Measurements from ENCODE around the gene MBD6.

MBD6 gene

GRCh38 chr12:57522887-57523705 lies 472 bp downstream of the MBD6 start:
- TF ChIP-seq, protein P1, sequence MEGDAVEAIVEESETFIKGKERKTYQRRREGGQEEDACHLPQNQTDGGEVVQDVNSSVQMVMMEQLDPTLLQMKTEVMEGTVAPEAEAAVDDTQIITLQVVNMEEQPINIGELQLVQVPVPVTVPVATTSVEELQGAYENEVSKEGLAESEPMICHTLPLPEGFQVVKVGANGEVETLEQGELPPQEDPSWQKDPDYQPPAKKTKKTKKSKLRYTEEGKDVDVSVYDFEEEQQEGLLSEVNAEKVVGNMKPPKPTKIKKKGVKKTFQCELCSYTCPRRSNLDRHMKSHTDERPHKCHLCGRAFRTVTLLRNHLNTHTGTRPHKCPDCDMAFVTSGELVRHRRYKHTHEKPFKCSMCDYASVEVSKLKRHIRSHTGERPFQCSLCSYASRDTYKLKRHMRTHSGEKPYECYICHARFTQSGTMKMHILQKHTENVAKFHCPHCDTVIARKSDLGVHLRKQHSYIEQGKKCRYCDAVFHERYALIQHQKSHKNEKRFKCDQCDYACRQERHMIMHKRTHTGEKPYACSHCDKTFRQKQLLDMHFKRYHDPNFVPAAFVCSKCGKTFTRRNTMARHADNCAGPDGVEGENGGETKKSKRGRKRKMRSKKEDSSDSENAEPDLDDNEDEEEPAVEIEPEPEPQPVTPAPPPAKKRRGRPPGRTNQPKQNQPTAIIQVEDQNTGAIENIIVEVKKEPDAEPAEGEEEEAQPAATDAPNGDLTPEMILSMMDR (IDR thresholded peaks at IDR 0.05; ENCODE audit: low read depth, low read length): no peak
- Histone ChIP-seq H3K27ac (peak overlapping the region; percentile 99), H3K9me3 (ENCODE audit: severe bottlenecking) (no peaks in the 10 kb centered on the region), H3K27me3 (ENCODE audit: insufficient read depth, low read depth, severe bottlenecking) (no peaks in the 10 kb centered on the region), H3K36me3 (peaks cover 63% of the 10 kb centered on the region), H3K4me3 (ENCODE audit: low read depth, low read length) (peak overlapping the region; percentile 59)
- peak; percentile 67 for DNase-seq

GRCh38 chr12:57523706-57524614 lies 1.3 kb downstream of the MBD6 start:
- TF ChIP-seq, protein P1 (IDR thresholded peaks at IDR 0.05; ENCODE audit: low read depth, low read length): no peak
- DNase-seq: no peak
- Histone ChIP-seq H3K4me3 (ENCODE audit: low read depth, low read length) (peak overlapping the region; percentile 59), H3K9me3 (ENCODE audit: severe bottlenecking) (no peaks in the 10 kb centered on the region), H3K36me3 (peaks cover 62% of the 10 kb centered on the region), H3K27ac (peak overlapping the region; percentile 99), H3K27me3 (ENCODE audit: insufficient read depth, low read depth, severe bottlenecking) (no peaks in the 10 kb centered on the region)

DNA sequence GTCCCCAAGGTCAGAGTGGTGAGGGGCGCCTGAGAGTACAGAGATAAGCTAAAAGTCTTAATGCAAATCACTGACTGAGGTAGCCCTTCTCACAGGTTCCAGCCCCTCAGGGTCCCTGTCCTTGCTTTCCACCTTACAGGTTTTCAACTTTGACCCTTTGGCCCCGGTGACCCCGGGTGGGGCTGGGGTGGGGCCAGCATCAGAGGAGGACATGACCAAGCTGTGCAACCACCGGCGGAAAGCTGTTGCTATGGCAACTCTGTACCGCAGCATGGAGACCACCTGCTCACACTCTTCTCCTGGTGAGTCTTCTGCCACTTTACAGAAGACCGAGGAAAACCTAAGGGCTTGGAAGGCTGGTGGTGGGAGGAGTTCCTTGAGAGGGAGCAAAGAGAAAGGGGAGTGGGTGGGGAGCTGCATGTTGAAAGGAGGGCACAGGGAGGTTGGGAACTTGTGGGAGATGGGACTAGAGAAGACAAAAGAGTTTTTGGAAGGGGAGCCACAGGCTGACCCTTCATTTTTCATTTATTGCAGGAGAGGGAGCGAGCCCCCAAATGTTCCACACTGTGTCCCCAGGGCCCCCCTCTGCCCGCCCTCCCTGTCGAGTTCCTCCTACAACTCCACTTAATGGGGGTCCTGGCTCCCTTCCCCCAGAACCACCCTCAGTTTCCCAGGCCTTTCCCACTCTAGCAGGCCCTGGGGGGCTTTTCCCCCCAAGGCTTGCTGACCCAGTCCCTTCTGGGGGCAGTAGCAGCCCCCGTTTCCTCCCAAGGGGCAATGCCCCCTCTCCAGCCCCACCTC lies 2.4 kb downstream of the MBD6 start:
- H3K36me3 ChIP-seq: peaks cover 60% of the 10 kb centered on the region
- TF ChIP-seq, protein P1 (IDR thresholded peaks at IDR 0.05; ENCODE audit: low read depth, low read length): no peak
- H3K9me3 ChIP-seq (ENCODE audit: severe bottlenecking): no peaks in the 10 kb centered on the region
- H3K27ac ChIP-seq: peak overlapping the region; percentile 99; the same call in 1 of the 2 replicates
- DNase-seq: no peak
- H3K4me3 ChIP-seq (ENCODE audit: low read depth, low read length): no peak overlapping the region
- no peaks in the 10 kb centered on the region for H3K27me3 ChIP-seq (ENCODE audit: insufficient read depth, low read depth, severe bottlenecking)

- TF ChIP-seq, protein P1 (IDR thresholded peaks at IDR 0.05; ENCODE audit: low read depth, low read length): no peak
- Histone ChIP-seq H3K27me3 (ENCODE audit: insufficient read depth, low read depth, severe bottlenecking) (no peaks in the 10 kb centered on the region), H3K36me3 (peaks cover 66% of the 10 kb centered on the region), H3K27ac (no peak overlapping the region), H3K9me3 (ENCODE audit: severe bottlenecking) (no peaks in the 10 kb centered on the region), H3K4me3 (ENCODE audit: low read depth, low read length) (no peak overlapping the region)
- DNase-seq: no peak
These were observed 3.2 kb downstream of the MBD6 start for GRCh38 chr12:57525615-57526383.
